Upper lobe of left lung (tissue), 6 donors: ENCODE data around the gene SLC15A2. TPM values are rescaled to one million over a fixed set of nuclear protein-coding genes. Genes with fewer than 3 reads are reported as not detected.
"Not testable (repeated sequence)": the region's sequence is repeated elsewhere in the genome, so short reads cannot be mapped to it uniquely, and the experiment has no call there.

Experiments
- ATAC-seq, 2 donors: fragments of 200-7000 bp; cut with Tn5 transposase; one replicate each; pipeline ENCODE4 v1.9.1; 2022; ENCODE audit warnings: mild to moderate bottlenecking in 2 of 2, moderate library complexity in 2 of 2; ENCODE audit not compliant: low FRiP score in 2 of 2
- DNase-seq, 2 donors: peaks; one replicate each; pipeline ENCODE4 v3.0.0-alpha.2; 2019 to 2020
- H3K27ac ChIP-seq, 4 donors: fragments of 200-600 bp; sonication (generic); one replicate each; pipeline ENCODE4 v1.5.1; 2016 to 2019
- H3K27me3 ChIP-seq, 4 donors: fragments of 200-600 bp; sonication (generic); one replicate each; pipeline ENCODE4 v1.5.1; 2017 to 2019
- H3K36me3 ChIP-seq, 4 donors: fragments of 200-600 bp; sonication (generic); one replicate each; pipeline ENCODE4 v1.5.1; 2016 to 2019
- H3K4me1 ChIP-seq, 4 donors: fragments of 200-600 bp; sonication (generic); one replicate each; pipeline ENCODE4 v1.5.1; 2018 to 2019
- H3K4me3 ChIP-seq, 4 donors: fragments of 200-600 bp; sonication (generic); one replicate each; pipeline ENCODE4 v1.5.1; 2017 to 2019; ENCODE audit warnings: mild to moderate bottlenecking in 2 of 4, moderate library complexity in 1 of 4
- H3K9me3 ChIP-seq, 4 donors: fragments of 200-600 bp; sonication (generic); one replicate each; pipeline ENCODE4 v1.5.1; 2018 to 2019
- CTCF ChIP-seq, 6 experiments: fragments of 450-650 bp in 4 of 6; fragments of 200-600 bp in 2 of 6; sonication (generic) in 2 of 6; IDR thresholded peaks; one replicate each; pipeline ENCODE4 v1.5.1; 2016 to 2019; ENCODE audit warnings: antibody characterized with exemption in 6 of 6
- EP300 ChIP-seq, 4 donors: sonication (generic); formaldehyde crosslinking; IDR thresholded peaks; one replicate each; pipeline ENCODE4 v1.5.1; 2017; ENCODE audit warnings: antibody characterized with exemption in 4 of 4, control low read depth in 2 of 4
- POLR2A ChIP-seq, 4 donors: fragments of 450-650 bp; IDR thresholded peaks; one replicate each; pipeline ENCODE4 v1.5.1; 2016 to 2017; ENCODE audit warnings: antibody characterized with exemption in 4 of 4, mild to moderate bottlenecking in 2 of 4
- POLR2AphosphoS5 ChIP-seq, 2 donors: sonication (generic); formaldehyde crosslinking; IDR thresholded peaks; one replicate each; pipeline ENCODE4 v1.5.1; 2017; ENCODE audit warnings: antibody characterized with exemption in 2 of 2
- WGBS, 2 donors: methylation state at CpG; one replicate each; pipeline ENCODE4 v1.1.5; 2017 to 2018; 5-methylcytosine and 5-hydroxymethylcytosine counted together
- total RNA-seq, 6 donors: library from RNA; depleted of rRNA in 4 of 6; stranded (reverse); fragments of >200 nt in 4 of 6; gene quantifications; one replicate each; pipeline versions ENCODE4 v1.1.0 to v1.2.1, GENCODE V29; 2016 to 2021
- donor health status: DM: no; HTN: no; CAD: no; lungs with moderate emphysema.
- donor health status: DM: no; HTN: yes; CAD: no; lungs with severe emphysema.

SLC15A2 gene
- total RNA-seq, 6 donors from 2014 or later: 25.1 to 72.4 (median 40.8) TPM

- H3K27ac ChIP-seq: no peak overlapping the region
- no peaks in the 10 kb centered on the region for H3K9me3 ChIP-seq
- ATAC-seq: no peak
- 82 to 87% methylated on average over 19 of the region's 19 CpGs for WGBS, 2 donors
- peaks cover 0 to 34% (median 0%) of the 10 kb centered on the region in 4 donors for H3K36me3 ChIP-seq
- no peak for TF ChIP-seq EP300 (IDR thresholded peaks at IDR 0.05)
- TF ChIP-seq POLR2AphosphoS5 (IDR thresholded peaks at IDR 0.05): no peak
- TF ChIP-seq CTCF (IDR thresholded peaks at IDR 0.05): no peak
- no peak for TF ChIP-seq POLR2A (IDR thresholded peaks at IDR 0.05)
- peak in 1 of 2 donors; percentile 43 for DNase-seq
- no peaks in the 10 kb centered on the region for H3K4me1 ChIP-seq
- H3K4me3 ChIP-seq: no peak overlapping the region
- no peaks in the 10 kb centered on the region for H3K27me3 ChIP-seq
These were observed 24.7 kb downstream of the SLC15A2 start for GRCh38 chr3:121918779-121919483.

DNA sequence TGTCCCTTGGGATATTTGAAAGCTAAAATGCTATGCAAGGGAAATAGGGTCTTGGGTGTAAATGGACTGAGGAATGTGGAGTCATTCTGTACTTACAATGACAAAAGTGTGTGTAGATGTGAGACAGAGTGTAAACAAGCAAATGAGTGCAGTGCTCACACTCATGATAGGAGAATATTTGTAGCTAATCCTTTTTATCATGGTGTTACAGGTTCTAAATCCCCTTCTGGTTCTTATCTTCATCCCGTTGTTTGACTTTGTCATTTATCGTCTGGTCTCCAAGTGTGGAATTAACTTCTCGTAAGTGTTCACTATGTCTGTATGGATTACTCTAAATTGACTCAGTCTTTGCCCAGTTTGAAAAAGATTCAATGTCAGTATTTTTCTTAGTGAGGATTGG, 30.5 kb downstream of the SLC15A2 start:
- DNase-seq (no peak), ATAC-seq (no peak)
- no peaks in the 10 kb centered on the region for H3K27me3 ChIP-seq
- peaks cover 0 to 28% (median 1%) of the 10 kb centered on the region in 4 donors for H3K36me3 ChIP-seq
- no peak overlapping the region for H3K27ac ChIP-seq
- no peaks in the 10 kb centered on the region for H3K4me1 ChIP-seq
- H3K9me3 ChIP-seq: no peaks in the 10 kb centered on the region
- TF ChIP-seq CTCF (IDR thresholded peaks at IDR 0.05) (no peak), POLR2A (IDR thresholded peaks at IDR 0.05) (no peak), EP300 (IDR thresholded peaks at IDR 0.05) (no peak), POLR2AphosphoS5 (IDR thresholded peaks at IDR 0.05) (no peak)
- H3K4me3 ChIP-seq: no peak overlapping the region
- WGBS, 2 donors: 71 to 74% methylated on average over 3 of the region's 3 CpGs

DNA sequence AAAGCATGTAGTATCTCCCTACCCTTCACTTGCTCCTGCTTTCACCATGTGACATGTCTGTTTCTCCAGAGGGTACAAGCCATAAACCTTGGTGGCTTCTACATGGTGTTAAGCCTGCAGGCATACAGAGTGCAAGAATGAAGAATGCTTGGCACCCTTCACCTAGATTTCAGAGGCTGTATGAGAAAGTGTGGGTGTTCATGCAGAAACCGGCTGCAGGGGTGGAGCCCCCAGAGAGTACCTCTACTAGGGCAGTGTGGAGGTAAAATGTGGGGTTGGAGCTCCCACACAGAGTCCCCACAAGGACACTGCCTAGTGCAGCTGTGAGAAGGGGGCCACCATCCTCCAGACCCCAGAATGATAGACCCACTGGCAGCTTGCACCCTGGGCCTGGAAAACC, 32.2 kb downstream of the SLC15A2 start:
- Histone ChIP-seq H3K4me1 (no peaks in the 10 kb centered on the region), H3K27me3 (no peaks in the 10 kb centered on the region), H3K9me3 (no peaks in the 10 kb centered on the region), H3K27ac (no peak overlapping the region), H3K4me3 (no peak overlapping the region), H3K36me3 (peaks cover 0 to 44% (median 3%) of the 10 kb centered on the region in 4 donors)
- 92 to 100% methylated on average over 1 of the region's 1 CpG for WGBS, 2 donors
- ATAC-seq (no peak), DNase-seq (no peak)
- TF ChIP-seq POLR2A (IDR thresholded peaks at IDR 0.05) (no peak), EP300 (IDR thresholded peaks at IDR 0.05) (no peak)

GRCh38 chr3:121938141-121938855, 44.1 kb downstream of the SLC15A2 start:
- H3K27ac ChIP-seq: not testable (repeated sequence)

GRCh38 chr3:121941592-121941991, 47.4 kb downstream of the SLC15A2 start:
- no peaks in the 10 kb centered on the region for H3K27me3 ChIP-seq
- no peak for ATAC-seq
- no peak for DNase-seq
- H3K4me3 ChIP-seq: no peak overlapping the region
- H3K4me1 ChIP-seq: peaks cover 0 to 7% (median 0%) of the 10 kb centered on the region in 4 donors
- peaks cover 0 to 23% (median 1%) of the 10 kb centered on the region in 4 donors for H3K36me3 ChIP-seq
- WGBS, 2 donors: 68 to 93% methylated on average over 1 of the region's 1 CpG
- no peaks in the 10 kb centered on the region for H3K9me3 ChIP-seq
- no peak for TF ChIP-seq POLR2A (IDR thresholded peaks at IDR 0.05)
- no peak for TF ChIP-seq POLR2AphosphoS5 (IDR thresholded peaks at IDR 0.05)
- TF ChIP-seq CTCF (IDR thresholded peaks at IDR 0.05): no peak
- no peak for TF ChIP-seq EP300 (IDR thresholded peaks at IDR 0.05)
- no peak overlapping the region for H3K27ac ChIP-seq

More at GRCh38 chr3:121938141-121938855, 44.1 kb downstream of the SLC15A2 start:
- peaks cover 0 to 23% (median 1%) of the 10 kb centered on the region in 4 donors for H3K36me3 ChIP-seq
- H3K27me3 ChIP-seq, H3K4me3 ChIP-seq, ATAC-seq, H3K9me3 ChIP-seq, H3K4me1 ChIP-seq: not testable (repeated sequence)
- WGBS, 2 donors: 91% methylated on average over 26 to 29 of the region's 29 CpGs
- peak in 1 of 2 donors; percentile 38 for DNase-seq
